GM19452 (cell line): ENCODE results near the gene PARM1.

Experiments used
- ATAC-seq: cut with Tn5 transposase; IDR thresholded peaks from one replicate; pipeline ENCODE4 v1.9.1; 2021; ENCODE audit not compliant: unreplicated experiment

Gene PARM1, protein sequence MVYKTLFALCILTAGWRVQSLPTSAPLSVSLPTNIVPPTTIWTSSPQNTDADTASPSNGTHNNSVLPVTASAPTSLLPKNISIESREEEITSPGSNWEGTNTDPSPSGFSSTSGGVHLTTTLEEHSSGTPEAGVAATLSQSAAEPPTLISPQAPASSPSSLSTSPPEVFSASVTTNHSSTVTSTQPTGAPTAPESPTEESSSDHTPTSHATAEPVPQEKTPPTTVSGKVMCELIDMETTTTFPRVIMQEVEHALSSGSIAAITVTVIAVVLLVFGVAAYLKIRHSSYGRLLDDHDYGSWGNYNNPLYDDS

DNA sequence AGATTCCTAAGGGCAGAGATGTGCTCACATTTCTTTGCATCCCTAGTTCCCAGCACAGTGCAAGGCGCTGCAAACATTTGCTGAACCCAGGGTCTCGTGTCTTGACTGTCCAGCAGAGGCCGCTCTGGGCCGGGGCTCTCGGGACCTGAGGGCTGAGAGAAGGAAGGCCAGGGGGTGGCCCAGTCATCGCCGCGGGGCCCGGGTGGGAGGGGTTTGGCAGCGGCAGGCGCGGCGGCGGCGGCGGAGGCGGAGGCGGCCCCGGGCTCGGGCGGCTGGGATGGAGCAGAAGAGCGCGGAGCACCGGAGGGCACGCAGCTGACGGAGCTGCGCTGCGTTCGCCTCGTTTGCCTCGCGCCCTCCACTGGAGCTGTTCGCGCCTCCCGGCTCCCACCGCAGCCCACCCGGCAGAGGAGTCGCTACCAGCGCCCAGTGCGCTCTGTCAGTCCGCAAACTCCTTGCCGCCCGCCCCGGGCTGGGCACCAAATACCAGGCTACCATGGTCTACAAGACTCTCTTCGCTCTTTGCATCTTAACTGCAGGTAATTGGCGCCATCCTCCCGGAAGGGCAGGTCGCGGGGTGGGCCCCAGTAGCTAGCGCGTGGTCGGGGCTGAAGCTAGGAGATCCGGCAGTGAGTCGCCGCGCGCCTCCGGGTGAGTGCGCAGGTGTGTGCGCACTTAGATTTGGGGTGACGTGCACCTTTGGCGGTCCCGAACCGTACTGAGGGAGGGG is at the start of gene PARM1:
Gene PARM1 (plus strand): TSS at position 285 of the 730 bp plus-strand sequence. CDS start 212 bp downstream, at position 497.
- ATAC-seq: peak; percentile 75

DNA sequence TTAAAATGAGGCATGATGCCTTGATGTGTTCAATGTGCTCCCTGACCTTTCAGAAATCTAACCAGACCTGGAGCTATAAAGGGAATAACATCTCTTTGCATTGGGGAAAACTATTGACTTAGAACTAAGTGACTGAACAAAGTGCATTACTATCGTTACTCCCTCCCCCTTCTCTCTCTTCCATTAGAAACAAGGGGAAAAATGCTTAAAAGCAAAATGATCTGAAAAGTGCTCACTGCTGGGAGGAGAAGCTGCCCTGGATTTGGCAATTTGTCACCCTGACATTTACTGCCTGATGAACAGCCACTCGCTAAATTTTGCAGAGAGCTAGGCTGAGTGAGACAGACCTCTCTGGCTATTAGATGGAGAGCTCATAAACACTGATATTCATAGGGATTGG is 48.6 kb upstream of the PARM1 start:
- no peak for ATAC-seq

DNA sequence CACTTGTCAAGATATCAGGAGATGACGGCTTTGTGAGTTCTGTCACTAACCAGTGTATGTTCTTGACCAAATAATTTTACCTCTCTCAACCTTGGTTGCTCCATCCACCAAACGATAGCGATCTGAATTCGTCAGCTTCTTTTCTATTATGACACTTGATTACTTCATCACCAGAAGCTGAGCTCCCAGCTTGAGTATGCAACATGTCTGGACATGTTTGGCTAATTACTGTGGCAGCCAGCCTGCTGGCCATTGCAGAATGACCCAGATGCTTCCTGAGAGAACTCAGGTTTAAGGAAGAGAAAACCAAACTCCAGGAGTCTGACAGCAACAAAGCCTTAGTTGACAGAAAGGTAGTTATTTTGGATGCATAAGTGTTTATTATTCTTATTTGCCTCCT is 46.4 kb upstream of the PARM1 start:
- no peak for ATAC-seq

DNA sequence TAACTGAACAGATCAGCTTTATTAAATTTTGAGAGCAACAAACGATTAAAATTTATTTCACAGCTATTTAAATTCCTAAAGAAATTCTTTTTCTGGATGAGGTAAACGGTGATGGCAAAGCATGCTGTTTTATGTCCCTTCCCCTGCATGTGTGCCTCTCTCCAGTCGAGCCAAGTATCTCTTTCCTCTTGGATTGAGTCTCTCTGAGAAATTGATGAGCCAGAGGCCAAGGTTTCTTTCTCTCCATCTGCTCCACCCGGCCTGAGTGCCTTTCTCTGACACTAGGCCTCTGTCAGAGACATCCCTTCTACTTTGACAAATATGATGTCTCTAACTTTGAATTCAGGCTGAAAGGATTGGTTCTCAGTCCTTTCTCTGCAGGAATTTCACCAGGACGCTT is 42.6 kb upstream of the PARM1 start:
- no peak for ATAC-seq

DNA sequence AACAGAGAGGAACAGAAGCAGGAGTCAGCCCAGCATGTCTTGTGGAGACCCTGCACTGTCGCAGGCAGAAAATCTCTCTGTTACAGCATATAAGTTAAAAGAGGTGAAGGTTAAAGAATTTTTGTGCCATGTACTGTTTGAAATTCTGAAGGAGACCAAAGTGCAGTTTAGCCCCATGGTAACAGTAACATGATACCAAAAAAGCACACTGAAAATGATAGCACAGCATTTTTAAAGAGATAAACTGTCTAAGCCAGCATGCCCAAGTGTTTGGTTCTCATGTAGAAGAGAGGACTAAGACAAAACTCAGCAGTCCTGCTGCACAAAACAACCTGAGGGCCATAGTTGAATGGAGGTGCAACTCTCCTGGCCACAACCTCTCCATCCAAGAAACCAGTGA is 41.9 kb upstream of the PARM1 start:
- ATAC-seq: no peak

DNA sequence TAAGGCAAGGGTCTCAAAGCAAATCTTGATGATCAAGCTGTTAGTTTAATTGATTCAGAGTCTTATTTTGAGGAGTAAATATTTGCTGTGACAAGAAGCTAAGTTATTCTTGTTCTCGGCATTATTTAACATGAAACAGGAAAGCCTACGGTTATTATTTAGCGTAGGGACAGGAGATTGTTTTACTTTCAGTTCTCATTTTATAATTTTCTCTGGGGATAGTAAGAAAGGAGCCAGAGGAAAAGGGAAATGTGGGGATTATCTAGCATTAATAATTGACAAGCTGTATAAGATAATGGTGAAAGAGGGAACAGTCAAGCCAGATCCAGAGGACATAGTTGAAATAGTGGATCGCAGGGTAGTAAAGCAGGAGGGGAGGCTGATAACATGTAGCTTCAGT is 39.7 kb upstream of the PARM1 start:
- ATAC-seq: no peak

DNA sequence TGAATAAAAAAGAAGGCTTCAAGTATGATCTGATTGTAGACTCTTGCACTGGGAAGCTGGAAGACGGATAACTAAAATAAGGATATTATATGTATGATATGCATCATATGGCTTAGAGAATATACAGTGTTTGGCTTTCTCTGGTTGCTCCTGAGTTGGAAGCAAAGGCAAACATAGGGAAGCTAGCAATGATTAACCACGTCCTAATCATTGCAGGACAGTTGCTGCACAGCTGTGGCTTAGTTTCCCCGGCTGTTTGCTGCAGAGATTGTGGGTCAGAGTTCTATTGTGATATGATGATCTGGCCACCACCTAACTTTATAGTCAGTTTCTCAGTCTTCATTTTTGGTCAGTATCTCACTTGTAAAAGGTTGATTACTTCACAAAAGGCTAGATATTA is 36.3 kb upstream of the PARM1 start:
- no peak for ATAC-seq

DNA sequence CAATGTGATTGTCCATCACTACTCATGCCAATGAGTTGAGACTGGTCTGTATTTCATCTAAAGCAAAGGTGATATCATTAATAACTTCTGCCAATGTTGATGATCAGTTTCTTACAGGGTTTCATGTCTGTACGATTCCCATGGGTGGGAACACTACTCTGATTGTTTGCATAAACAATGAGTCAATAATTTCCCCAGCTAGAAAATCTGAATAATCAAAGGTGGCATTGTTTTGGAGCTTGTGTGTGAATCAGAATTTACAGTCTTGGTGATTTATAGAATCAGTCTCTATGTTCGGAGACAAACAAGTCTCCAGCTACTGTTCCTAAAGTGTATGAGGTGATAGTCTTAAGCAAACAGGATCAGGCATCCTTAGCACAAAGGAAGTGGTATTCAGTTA is 35.5 kb upstream of the PARM1 start:
- ATAC-seq: no peak

DNA sequence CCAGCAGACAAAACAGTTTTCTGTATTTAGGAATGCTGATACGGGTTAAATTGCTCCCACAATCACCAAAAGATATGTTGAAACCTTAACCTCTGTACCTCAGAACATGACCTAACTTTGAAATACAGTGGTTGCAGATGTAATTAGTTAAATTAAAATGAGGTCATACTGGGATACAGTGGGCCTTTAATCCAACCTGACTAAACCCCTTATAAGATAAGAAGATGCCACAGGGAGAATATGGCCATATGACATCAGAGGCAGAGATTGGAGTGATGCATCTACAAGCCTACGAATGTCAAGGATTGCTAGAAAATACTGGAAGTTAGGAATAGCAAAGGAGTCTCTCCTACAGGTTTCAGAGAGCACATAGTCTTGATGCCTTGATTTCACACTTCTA is 32.1 kb upstream of the PARM1 start:
- ATAC-seq: no peak

DNA sequence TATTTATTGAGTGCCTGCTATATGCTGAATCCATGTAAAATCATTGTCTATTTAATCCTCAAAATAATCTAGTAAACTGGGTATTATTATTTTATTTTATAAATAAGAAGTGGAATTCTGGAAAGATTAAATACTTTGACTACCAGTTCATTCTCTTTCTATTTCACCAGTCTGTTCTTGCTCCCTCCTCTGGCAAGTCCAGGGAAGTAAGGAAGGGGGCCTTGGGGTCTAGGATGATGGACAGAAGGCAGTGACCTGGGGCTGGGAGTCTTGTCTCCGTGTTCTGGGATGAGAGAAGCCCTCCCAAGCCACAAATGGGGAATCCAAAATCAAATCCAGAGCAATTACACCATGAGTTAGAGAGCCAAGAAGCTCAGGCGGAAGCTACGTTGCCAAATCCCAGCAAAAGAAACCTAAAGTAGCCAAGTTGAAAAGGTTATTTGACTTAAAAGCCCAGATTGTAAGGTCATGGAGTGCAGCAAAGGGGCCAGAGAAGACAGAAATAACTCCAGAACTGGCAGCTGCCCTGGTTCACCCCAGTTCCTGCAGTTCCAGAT is 28.3 kb upstream of the PARM1 start:
- no peak for ATAC-seq

DNA sequence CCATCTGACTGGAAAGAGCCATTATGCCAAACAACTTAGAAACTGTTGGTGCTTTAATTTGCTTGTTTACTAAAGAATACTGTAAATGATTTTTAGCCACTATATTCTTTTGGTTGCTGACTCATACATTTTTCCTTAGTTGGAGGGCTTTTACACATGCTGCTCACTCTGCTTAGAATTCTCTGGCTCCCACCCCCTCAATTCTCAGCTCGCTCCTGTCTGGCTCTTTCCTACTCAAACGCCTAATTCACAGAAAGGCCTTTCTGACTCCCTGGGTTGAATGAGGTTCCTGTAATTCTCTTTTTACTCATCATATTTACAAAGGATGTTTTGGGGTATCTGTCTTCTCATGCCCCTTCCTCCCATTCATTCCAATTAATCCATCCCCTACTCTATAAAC is 26.1 kb upstream of the PARM1 start:
- no peak for ATAC-seq

DNA sequence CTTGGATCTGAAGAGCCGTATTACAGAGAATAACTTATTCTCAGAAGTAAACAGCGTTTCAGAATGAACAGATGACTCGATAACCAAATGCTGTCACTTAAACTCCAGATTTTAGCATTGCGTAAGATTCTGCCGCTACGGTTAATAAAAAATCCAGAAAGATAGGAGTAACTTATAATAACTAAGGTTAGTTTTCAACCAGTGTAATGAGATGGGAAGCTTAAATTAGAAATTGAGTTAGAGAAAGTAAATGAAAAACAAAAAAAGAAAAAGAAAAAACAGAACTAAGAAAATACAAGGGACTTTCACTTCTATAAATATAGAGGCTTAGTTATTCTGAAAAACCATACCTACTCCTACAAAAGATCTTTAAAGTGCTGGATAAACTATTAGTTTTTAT is 13.1 kb upstream of the PARM1 start:
- no peak for ATAC-seq

DNA sequence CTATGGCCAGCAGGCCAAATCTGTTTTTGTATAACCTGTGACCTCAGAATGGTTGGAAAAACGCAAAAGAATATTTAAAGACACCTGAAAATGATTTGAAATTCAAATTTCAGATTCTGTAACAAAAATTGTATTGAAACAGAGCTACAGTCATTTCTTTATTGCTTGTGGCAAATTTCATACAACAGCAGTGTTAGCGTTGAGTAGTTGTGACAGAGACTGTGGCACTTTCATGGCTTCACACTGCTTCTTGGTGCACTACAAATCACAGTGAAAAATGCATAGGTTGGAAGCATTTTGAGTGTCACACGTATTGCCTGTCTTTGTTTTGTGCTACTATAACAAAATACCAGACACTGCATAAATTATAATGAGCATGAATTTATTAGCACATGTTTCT is 12.2 kb upstream of the PARM1 start:
- ATAC-seq: no peak

DNA sequence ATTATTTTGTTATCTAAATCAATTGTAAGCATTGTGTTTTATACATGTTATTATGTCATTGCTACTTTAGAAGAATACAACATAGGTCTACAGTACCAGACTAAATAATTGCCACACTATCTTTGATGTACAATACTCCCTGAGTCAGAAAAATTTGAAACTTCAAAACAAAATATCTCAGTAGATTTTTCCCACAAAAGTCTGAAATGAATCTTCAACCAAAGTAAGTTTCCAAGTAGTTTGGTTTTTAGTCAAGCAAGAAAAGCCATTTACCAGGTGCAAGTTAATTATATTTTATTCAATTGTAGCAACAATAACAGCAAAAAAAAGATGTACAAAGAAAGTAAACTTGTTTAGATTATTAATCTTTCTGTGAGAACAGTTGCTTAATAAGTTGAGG is 11.4 kb upstream of the PARM1 start:
- no peak for ATAC-seq

DNA sequence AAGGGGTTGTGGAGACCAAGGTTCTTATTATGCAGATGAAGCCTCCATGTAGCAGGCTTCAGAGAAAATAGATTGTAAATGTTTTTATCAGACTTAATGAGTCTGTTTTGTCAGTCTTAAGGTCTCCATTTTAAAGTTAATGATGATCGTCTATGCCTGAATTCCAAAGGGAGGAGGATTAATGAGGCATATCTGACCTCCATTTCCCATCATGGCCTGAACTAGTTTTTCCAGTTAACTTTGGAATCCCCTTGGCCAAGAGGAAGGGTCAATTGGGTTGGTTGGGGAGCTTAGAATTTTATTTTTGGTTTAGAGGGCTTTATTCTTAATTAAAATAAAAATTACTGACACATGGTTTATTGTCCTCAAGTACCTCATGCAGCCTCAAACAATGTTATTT is 6.9 kb upstream of the PARM1 start:
- no peak for ATAC-seq

DNA sequence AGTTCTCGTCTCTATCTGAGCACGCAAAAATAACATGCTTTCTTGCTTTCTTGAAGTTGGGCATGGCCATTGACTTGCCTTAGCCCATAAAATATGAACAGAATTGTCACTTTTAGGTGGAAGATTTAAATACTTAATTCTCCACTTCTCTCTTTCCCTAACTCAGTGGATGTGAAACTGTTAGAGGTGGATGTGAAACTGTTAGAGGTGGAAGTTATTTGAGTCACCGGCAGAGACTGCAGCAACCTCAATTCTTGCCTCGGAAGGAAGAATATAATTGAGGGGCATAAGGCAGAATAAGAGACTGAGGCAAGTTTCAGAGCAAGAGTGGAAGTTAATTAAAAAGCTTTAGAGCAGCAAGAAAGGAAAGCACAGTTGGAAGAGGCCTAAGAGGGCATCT is 2.8 kb upstream of the PARM1 start:
- peak; percentile 53 for ATAC-seq

DNA sequence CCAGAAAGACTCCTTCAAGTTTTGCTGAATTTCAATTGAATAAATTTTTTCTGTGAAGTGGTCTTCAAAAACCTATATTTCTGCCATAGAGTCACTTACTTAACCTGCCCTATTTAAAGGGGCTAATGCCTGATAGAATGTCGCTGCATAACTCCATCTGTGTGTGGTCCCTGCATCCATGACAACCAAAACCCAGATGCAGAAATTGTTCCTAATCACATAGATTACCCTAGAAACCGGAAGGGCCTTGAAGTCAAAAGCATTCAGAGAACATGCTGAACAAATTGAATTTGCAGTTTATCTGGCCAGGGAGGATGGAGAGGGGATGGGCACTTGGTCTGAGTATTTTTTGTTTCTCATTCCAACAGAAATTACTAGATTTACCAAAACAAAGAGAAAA is 1.5 kb upstream of the PARM1 start:
- ATAC-seq: no peak

DNA sequence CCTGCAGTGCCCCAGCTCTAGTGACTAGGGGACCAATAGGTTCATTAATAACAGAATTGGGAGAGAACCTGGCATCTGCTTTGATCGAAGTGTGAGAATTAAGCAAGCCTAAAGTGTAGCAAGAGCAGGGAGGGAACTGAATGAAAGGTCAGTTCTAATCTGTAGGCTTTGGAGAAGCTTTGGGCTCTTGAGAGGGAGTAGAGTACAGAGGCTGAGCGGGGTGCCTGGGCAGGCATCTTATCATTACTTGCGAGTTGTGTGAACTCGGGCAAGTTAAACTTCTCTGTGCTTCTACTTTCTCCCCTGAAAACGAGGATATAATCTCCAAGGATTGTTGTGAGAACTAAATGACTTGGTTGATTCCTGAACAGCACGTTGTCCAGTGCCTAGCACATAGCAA is 906 bp upstream of the PARM1 start:
- no peak for ATAC-seq

DNA sequence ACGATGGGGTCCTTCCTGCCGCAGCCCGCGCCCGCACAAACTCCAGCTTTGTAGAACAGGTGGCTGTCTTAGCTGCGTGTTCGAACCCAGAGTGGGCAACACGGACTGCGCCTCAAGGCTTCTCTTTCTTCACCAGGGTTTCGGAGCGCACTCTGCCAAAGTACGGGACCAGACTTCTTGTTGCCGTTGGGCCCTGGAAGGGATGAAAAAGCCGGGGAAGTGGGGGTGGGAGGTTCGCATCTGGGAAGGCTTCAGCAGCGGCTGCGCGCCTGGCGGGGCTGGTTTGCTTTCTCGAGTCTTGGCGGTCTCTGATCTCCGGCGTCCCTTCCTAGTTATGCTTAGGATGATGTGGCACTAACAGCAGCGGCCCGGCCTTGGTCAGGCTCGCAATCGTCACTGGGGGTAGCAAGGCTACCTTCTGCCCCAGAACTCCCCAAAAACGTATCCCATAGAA is 673 bp downstream of the PARM1 start:
- ATAC-seq: no peak

DNA sequence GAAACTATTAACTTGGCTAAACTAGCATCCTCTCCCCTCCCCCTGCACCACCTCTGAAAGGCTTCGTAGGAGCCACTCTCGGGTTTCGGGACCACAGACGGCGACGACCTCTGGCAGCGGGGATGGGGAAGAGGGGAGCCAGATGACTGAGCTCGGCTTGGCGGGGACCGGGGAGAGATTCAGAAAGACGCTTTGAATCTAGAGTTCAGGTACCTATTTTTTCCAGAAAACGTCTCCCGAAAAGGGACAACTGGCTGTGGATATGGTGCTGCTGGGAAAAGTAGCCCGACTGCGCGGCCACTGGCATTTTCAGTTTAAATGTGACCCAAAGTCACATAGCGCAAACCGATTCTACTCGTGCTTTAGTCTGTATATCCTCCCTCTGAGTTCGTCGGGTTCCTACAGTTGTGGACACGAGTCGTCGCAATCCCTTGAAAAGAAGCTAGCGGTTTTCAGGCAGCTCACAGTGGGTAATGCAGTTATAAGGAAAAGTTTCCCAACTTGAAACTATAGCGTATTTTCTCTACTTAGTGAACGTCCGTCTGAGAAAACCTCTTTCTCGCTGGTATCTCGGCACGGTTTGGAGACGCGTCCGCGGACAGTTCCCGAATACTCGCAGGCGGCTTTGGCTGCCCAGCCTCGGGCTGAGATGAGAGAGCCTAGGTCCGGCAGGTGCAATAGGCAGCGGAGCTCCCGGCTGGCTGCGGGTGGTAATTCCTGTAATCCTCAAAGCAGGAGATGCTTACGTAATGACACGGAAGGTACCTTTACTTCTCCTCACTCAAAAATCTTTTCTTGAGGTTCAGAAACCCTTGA is 1.3 kb downstream of the PARM1 start:
- no peak for ATAC-seq

DNA sequence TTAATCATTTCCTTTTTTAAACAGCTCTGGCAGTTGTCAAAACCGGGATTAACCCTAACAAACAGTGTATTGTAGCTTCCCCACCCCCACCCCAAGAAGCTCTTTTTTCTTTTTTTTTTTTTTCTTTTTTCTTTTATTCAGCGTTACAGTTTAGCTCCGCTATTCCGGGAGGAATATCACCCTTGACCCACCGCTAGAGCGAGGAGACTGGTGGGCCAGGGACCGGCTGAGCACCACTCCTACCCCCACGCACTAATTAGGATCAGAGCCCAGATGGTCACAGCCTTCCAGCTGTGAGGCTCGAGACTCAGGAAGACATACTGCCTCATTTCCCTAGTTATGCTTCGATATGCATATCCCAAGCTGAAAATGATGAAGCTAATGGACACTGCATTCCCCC is 2.0 kb downstream of the PARM1 start:
- ATAC-seq: no peak

DNA sequence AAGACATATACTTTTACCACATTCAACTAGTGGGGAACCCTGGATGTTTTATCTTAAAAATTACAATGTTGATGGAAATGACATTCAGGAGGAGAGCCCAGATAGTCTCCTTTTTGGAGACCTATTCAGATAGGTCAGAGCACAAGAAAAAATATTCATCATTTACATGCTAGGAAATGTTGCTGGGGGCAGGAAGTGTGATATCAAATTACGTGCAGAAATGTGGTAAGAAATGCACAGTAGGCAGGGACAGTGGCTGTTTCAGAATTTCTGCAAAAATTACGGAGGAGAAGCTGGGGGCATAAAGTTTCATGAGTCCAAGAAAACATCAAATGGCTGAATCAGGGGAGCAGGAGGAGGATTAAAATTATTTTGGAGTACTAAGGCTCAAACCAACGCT is 8.2 kb downstream of the PARM1 start:
- no peak for ATAC-seq
